Left ventricle myocardium inferior (tissue), 1 donor: ENCODE results near the gene RAP1GAP2. TPM values are rescaled to one million over a fixed set of nuclear protein-coding genes. Genes with fewer than 3 reads are reported as not detected.

Source experiments
- DNase-seq: peaks from one replicate; pipeline ENCODE4 v3.0.0-alpha.2; 2020
- H3K27ac ChIP-seq: fragments of 200-600 bp; replicated peaks from 2 replicates; pipeline ENCODE4 v1.8.0; 2021
- H3K27me3 ChIP-seq: fragments of 200-600 bp; 2 replicates; pipeline ENCODE4 v1.8.0; 2021; ENCODE audit warnings: low read depth
- H3K36me3 ChIP-seq: fragments of 200-600 bp; 2 replicates; pipeline ENCODE4 v1.8.0; 2021
- H3K4me1 ChIP-seq: fragments of 200-600 bp; 2 replicates; pipeline ENCODE4 v1.8.0; 2021
- H3K4me3 ChIP-seq: fragments of 200-600 bp; 2 replicates; pipeline ENCODE4 v1.8.0; 2021; ENCODE audit warnings: mild to moderate bottlenecking, moderate library complexity
- H3K9me3 ChIP-seq: fragments of 200-600 bp; replicated peaks from 2 replicates; pipeline ENCODE4 v1.8.0; 2021
- intact Hi-C: fragments of 100-400 bp; cut with micrococcal nuclease; formaldehyde crosslinking; loops from one replicate; pipeline ENCODE4 v1.11.0; 2022
- total RNA-seq: library from RNA; stranded (reverse); fragmentation: NEBNext Ultra II Directional; extraction: Animal tissue kit (Norgen Biotek cat#: 25700); gene quantifications from one replicate; pipeline ENCODE4 v1.2.1, GENCODE V29; 2021
- TF ChIP-seq, protein P1 (sequence below): fragments of 200-600 bp; IDR thresholded peaks from 2 replicates; pipeline ENCODE4 v1.8.0; 2021; ENCODE audit warnings: antibody characterized with exemption, mild to moderate bottlenecking, borderline replicate concordance
- donor health status: DM: no; HTN: yes; CAD: no; lungs with severe emphysema.

RAP1GAP2 gene
- total RNA-seq, 1 donor from 2014 or later: 63.8 TPM

DNA sequence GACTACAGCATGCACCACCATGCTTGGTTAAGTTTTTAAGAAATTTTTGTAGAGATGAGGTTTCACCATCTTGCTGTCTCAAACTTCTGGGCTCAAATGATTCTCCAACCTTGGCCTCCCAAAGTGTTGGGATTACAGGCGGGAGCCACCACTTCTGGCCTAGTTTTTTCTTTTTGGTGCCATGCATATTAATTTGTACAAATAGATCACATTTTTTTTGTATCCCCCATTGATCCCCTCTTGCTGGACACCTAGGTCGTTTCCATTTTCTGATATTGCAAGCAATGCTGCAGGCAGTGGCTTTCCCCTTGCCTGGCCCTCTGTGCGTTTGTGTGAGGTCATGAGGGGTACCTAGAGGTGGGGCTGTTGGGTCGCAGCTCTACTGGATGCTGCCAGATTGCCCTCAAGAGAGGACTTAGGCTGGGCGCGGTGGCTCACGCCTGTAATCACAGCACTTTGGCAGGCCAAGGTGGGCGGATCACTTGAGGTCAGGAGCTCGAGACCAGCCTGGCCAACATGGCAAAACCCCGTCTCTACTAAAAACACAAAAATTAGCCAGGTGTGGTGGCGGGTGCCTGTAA, 23.8 kb downstream of the RAP1GAP2 start:
- no peaks in the 10 kb centered on the region for H3K36me3 ChIP-seq
- DNase-seq: no peak
- no peaks in the 10 kb centered on the region for H3K9me3 ChIP-seq
- no peak overlapping the region for H3K27ac ChIP-seq
- no peaks in the 10 kb centered on the region for H3K4me1 ChIP-seq
- intact Hi-C loops: no loop called here
- H3K27me3 ChIP-seq: peaks cover 27% of the 10 kb centered on the region
- no peak overlapping the region for H3K4me3 ChIP-seq
- TF ChIP-seq, protein P1, sequence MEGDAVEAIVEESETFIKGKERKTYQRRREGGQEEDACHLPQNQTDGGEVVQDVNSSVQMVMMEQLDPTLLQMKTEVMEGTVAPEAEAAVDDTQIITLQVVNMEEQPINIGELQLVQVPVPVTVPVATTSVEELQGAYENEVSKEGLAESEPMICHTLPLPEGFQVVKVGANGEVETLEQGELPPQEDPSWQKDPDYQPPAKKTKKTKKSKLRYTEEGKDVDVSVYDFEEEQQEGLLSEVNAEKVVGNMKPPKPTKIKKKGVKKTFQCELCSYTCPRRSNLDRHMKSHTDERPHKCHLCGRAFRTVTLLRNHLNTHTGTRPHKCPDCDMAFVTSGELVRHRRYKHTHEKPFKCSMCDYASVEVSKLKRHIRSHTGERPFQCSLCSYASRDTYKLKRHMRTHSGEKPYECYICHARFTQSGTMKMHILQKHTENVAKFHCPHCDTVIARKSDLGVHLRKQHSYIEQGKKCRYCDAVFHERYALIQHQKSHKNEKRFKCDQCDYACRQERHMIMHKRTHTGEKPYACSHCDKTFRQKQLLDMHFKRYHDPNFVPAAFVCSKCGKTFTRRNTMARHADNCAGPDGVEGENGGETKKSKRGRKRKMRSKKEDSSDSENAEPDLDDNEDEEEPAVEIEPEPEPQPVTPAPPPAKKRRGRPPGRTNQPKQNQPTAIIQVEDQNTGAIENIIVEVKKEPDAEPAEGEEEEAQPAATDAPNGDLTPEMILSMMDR: no peak

DNA sequence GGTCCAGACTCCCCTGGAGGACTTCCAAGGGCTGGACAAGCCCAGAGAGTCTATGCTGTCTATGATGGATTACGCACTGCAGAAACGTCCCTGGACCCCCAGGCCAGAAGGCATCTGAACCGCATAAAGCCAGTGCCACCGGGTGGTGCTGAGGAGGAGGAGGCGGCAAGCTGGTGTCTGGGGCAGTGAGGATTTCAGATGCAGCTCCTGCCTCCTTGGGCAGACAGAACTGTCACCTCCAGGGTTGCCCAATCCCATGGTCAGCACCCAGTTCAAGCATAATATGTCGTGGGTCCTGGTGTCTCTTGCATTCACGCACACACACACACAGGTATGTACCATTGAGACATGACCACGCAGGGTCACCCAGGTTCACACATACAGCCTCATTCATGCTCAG, 25.6 kb downstream of the RAP1GAP2 start:
- no peaks in the 10 kb centered on the region for H3K9me3 ChIP-seq
- intact Hi-C loops: no loop called here
- TF ChIP-seq, protein P1: no peak
- no peak overlapping the region for H3K27ac ChIP-seq
- peaks cover 44% of the 10 kb centered on the region for H3K27me3 ChIP-seq
- no peaks in the 10 kb centered on the region for H3K4me1 ChIP-seq
- no peaks in the 10 kb centered on the region for H3K36me3 ChIP-seq
- no peak overlapping the region for H3K4me3 ChIP-seq
- DNase-seq: no peak

DNA sequence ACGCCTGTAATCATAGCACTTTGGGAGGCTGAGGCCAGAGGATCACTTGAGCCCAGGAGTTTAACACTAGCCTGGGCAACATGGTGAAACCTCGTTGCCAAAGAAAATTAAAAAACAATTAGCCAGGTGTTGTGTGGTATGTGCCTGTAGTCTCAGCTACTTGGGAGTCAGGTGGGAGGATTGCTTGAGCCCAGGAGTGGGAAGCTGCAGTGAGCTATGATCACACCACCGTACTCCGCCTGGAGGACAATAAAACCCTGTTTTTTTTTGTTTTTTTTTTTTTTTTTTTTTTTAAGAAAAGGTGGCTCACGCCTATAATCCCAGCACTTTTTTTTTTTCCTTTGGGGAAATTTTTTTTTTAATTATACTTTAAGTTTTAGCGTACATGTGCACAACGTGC, 26.1 kb downstream of the RAP1GAP2 start:
- H3K36me3 ChIP-seq: no peaks in the 10 kb centered on the region
- DNase-seq: no peak
- H3K4me3 ChIP-seq: no peak overlapping the region
- H3K27me3 ChIP-seq: peaks cover 45% of the 10 kb centered on the region
- no peaks in the 10 kb centered on the region for H3K4me1 ChIP-seq
- TF ChIP-seq, protein P1: no peak
- intact Hi-C loops: no loop called here
- no peak overlapping the region for H3K27ac ChIP-seq
- H3K9me3 ChIP-seq: no peaks in the 10 kb centered on the region

DNA sequence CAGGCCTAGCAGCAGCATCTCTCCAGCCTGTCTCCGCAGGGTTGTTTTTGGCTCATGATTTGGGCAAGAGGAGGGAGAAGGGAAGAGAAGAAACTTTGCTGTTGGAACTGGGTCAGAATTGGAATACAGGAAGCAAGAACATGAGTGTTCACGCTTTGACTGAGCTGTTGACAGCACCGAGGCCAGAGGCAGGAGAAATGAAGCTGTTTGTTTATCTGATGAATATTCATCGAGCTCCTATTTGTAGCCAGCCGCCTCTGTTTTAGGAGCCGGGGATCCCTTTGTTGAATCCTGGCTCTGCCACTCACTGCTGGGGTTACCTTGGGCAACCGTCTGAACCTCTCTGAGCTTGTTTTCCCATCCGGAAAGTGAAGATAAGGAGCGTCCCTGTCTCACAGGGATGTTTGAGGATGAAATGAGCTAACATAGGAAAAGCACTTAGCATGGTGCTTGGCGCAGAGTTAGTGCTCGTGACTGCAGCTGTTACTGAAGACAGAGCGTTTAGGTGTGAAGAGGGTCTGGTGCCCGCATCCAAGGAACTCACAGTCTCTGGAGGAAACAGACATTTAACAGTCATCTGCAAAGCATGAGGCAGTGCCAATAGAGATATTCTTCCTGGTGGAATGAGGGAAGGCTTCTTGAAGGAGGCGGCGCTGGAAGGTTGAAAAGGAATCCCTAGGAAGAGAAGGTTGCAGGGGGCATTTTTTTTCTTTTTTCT, 29.2 kb downstream of the RAP1GAP2 start:
- DNase-seq: no peak
- TF ChIP-seq, protein P1: no peak

DNA sequence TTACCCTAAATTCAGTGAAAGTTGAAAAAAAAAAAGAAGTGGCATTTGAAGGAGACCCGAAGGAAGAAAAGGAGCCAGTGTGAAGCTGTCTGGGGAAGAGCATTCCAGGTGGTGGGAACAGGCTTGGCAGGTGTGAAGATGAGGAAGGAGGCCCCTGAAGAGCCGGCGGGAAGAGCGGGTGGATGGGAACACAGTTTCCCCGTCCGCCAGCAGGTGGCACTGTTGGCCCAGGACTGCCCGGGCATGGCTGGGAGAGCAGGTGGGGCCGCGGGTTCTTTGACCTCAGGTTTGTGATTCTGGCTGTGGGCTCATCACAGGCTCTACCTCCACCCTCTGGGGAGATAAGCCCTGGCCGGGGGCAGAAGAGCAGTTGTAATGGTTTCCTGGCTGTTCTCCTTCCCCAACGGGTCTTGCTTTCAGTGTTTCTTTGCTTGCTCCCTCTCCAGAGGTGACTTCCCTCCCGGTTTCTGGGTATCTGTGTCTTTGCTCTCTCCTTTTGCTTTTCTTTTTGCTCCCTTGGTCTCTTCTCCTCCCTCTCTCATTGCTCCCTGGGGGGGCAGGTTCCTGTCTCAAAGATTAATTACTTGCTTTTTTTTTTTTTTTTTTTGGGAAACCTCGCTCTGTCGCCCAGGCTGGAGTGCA, 32.3 kb downstream of the RAP1GAP2 start:
- Histone ChIP-seq H3K36me3 (no peaks in the 10 kb centered on the region), H3K9me3 (no peaks in the 10 kb centered on the region), H3K27ac (no peak overlapping the region), H3K4me3 (no peak overlapping the region), H3K27me3 (peaks cover 25% of the 10 kb centered on the region), H3K4me1 (no peaks in the 10 kb centered on the region)
- TF ChIP-seq, protein P1: peak; percentile 96
- peak; percentile 70 for DNase-seq
- intact Hi-C loops: loop anchor here (2.0 kb wide), 1 partner anchor 184 kb away; no protein-coding TSS in a partner anchor

More for the DNA sequence above, 29.2 kb downstream of the RAP1GAP2 start:
- Histone ChIP-seq H3K4me1 (no peaks in the 10 kb centered on the region), H3K4me3 (no peak overlapping the region), H3K36me3 (no peaks in the 10 kb centered on the region), H3K27me3 (peaks cover 40% of the 10 kb centered on the region), H3K27ac (no peak overlapping the region), H3K9me3 (no peaks in the 10 kb centered on the region)
- intact Hi-C loops: no loop called here
